ENCODE data around the gene CC2D1B.
"Not testable (repeated sequence)": the region's sequence is repeated elsewhere in the genome, so short reads cannot be mapped to it uniquely, and the experiment has no call there.

CC2D1B gene

GRCh38 chr1:52386458-52386857 is 20.5 kb upstream of the CC2D1B start:
- no peaks in the 10 kb centered on the region for H3K9me3 ChIP-seq (ENCODE audit: control insufficient read depth, low read length)
- no peaks in the 10 kb centered on the region for H3K27me3 ChIP-seq (replicated peaks; ENCODE audit: control insufficient read depth, insufficient read depth, low read length)
- no peaks in the 10 kb centered on the region for H3K36me3 ChIP-seq (ENCODE audit: control insufficient read depth, insufficient read depth, low read length, severe bottlenecking)
- H3K4me3 ChIP-seq (ENCODE audit: low read length), result no peak overlapping the region
- no peak for DNase-seq (ENCODE audit: low read depth)
- H3K4me1 ChIP-seq (ENCODE audit: control insufficient read depth, insufficient read depth, low read length), result no peaks in the 10 kb centered on the region
- no peak overlapping the region for H3K9ac ChIP-seq (ENCODE audit: low read length)

GRCh38 chr1:52385376-52385775 is 19.4 kb upstream of the CC2D1B start:
- Histone ChIP-seq H3K9me3 (ENCODE audit: control insufficient read depth, low read length) (no peaks in the 10 kb centered on the region), H3K9ac (ENCODE audit: low read length) (no peak overlapping the region), H3K4me3 (ENCODE audit: low read length) (no peak overlapping the region), H3K27me3 (replicated peaks; ENCODE audit: control insufficient read depth, insufficient read depth, low read length) (no peaks in the 10 kb centered on the region), H3K4me1 (ENCODE audit: control insufficient read depth, insufficient read depth, low read length) (no peaks in the 10 kb centered on the region), H3K36me3 (ENCODE audit: control insufficient read depth, insufficient read depth, low read length, severe bottlenecking) (no peaks in the 10 kb centered on the region)
- DNase-seq (ENCODE audit: low read depth), result no peak

GRCh38 chr1:52369851-52370250 is 3.8 kb upstream of the CC2D1B start:
- not testable (repeated sequence) for H3K4me1 ChIP-seq (ENCODE audit: control insufficient read depth, insufficient read depth, low read length); DNase-seq (ENCODE audit: low read depth); H3K4me3 ChIP-seq (ENCODE audit: low read length); H3K27me3 ChIP-seq (replicated peaks; ENCODE audit: control insufficient read depth, insufficient read depth, low read length); H3K36me3 ChIP-seq (ENCODE audit: control insufficient read depth, insufficient read depth, low read length, severe bottlenecking); H3K9me3 ChIP-seq (ENCODE audit: control insufficient read depth, low read length); H3K9ac ChIP-seq (ENCODE audit: low read length)

GRCh38 chr1:52368383-52369172 is 2.6 kb upstream of the CC2D1B start:
- no peaks in the 10 kb centered on the region for H3K27me3 ChIP-seq (replicated peaks; ENCODE audit: control insufficient read depth, insufficient read depth, low read length)
- no peaks in the 10 kb centered on the region for H3K9me3 ChIP-seq (ENCODE audit: control insufficient read depth, low read length)
- H3K36me3 ChIP-seq (ENCODE audit: control insufficient read depth, insufficient read depth, low read length, severe bottlenecking), result peaks cover 4% of the 10 kb centered on the region
- peak overlapping the region; percentile 63 for H3K9ac ChIP-seq (ENCODE audit: low read length)
- H3K4me1 ChIP-seq (ENCODE audit: control insufficient read depth, insufficient read depth, low read length), result peaks cover 8% of the 10 kb centered on the region
- peak overlapping the region; percentile 72 for H3K4me3 ChIP-seq (ENCODE audit: low read length)
- DNase-seq (ENCODE audit: low read depth), result peak; percentile 59

- H3K4me3 ChIP-seq (ENCODE audit: low read length), result no peak overlapping the region
- no peaks in the 10 kb centered on the region for H3K9me3 ChIP-seq (ENCODE audit: control insufficient read depth, low read length)
- H3K9ac ChIP-seq (ENCODE audit: low read length), result no peak overlapping the region
- peaks cover 8% of the 10 kb centered on the region for H3K4me1 ChIP-seq (ENCODE audit: control insufficient read depth, insufficient read depth, low read length)
- H3K36me3 ChIP-seq (ENCODE audit: control insufficient read depth, insufficient read depth, low read length, severe bottlenecking), result peaks cover 10% of the 10 kb centered on the region
- no peaks in the 10 kb centered on the region for H3K27me3 ChIP-seq (replicated peaks; ENCODE audit: control insufficient read depth, insufficient read depth, low read length)
- DNase-seq (ENCODE audit: low read depth), result no peak
Measured at GRCh38 chr1:52367272-52367671, 1.3 kb upstream of the CC2D1B start.

GRCh38 chr1:52366517-52366827 is 467 bp upstream of the CC2D1B start:
- Histone ChIP-seq H3K27me3 (replicated peaks; ENCODE audit: control insufficient read depth, insufficient read depth, low read length) (no peaks in the 10 kb centered on the region), H3K9me3 (ENCODE audit: control insufficient read depth, low read length) (no peaks in the 10 kb centered on the region), H3K4me3 (ENCODE audit: low read length) (peak overlapping the region; percentile 94), H3K36me3 (ENCODE audit: control insufficient read depth, insufficient read depth, low read length, severe bottlenecking) (peaks cover 18% of the 10 kb centered on the region), H3K4me1 (ENCODE audit: control insufficient read depth, insufficient read depth, low read length) (peaks cover 8% of the 10 kb centered on the region), H3K9ac (ENCODE audit: low read length) (no peak overlapping the region)
- DNase-seq (ENCODE audit: low read depth), result no peak

GRCh38 chr1:52365071-52365745 is 797 bp downstream of the CC2D1B start:
- H3K9me3 ChIP-seq (ENCODE audit: control insufficient read depth, low read length), result no peaks in the 10 kb centered on the region
- H3K4me1 ChIP-seq (ENCODE audit: control insufficient read depth, insufficient read depth, low read length), result peaks cover 8% of the 10 kb centered on the region
- peak; percentile 86 for DNase-seq (ENCODE audit: low read depth)
- no peaks in the 10 kb centered on the region for H3K27me3 ChIP-seq (replicated peaks; ENCODE audit: control insufficient read depth, insufficient read depth, low read length)
- peaks cover 31% of the 10 kb centered on the region for H3K36me3 ChIP-seq (ENCODE audit: control insufficient read depth, insufficient read depth, low read length, severe bottlenecking)
- H3K9ac ChIP-seq (ENCODE audit: low read length), result peak overlapping the region; percentile 96
- peak overlapping the region; percentile 94 for H3K4me3 ChIP-seq (ENCODE audit: low read length)

GRCh38 chr1:52364235-52364839 is 1.7 kb downstream of the CC2D1B start:
- Histone ChIP-seq H3K36me3 (ENCODE audit: control insufficient read depth, insufficient read depth, low read length, severe bottlenecking) (peaks cover 39% of the 10 kb centered on the region), H3K9me3 (ENCODE audit: control insufficient read depth, low read length) (no peaks in the 10 kb centered on the region), H3K9ac (ENCODE audit: low read length) (peak overlapping the region; percentile 96), H3K4me3 (ENCODE audit: low read length) (peak overlapping the region; percentile 94), H3K27me3 (replicated peaks; ENCODE audit: control insufficient read depth, insufficient read depth, low read length) (no peaks in the 10 kb centered on the region), H3K4me1 (ENCODE audit: control insufficient read depth, insufficient read depth, low read length) (peaks cover 8% of the 10 kb centered on the region)
- DNase-seq (ENCODE audit: low read depth), result no peak

GRCh38 chr1:52360595-52360968 is 5.4 kb downstream of the CC2D1B start:
- no peak overlapping the region for H3K4me3 ChIP-seq (ENCODE audit: low read length)
- H3K4me1 ChIP-seq (ENCODE audit: control insufficient read depth, insufficient read depth, low read length), result peaks cover 8% of the 10 kb centered on the region
- DNase-seq (ENCODE audit: low read depth), result no peak
- peaks cover 77% of the 10 kb centered on the region for H3K36me3 ChIP-seq (ENCODE audit: control insufficient read depth, insufficient read depth, low read length, severe bottlenecking)
- H3K9ac ChIP-seq (ENCODE audit: low read length), result no peak overlapping the region
- no peaks in the 10 kb centered on the region for H3K27me3 ChIP-seq (replicated peaks; ENCODE audit: control insufficient read depth, insufficient read depth, low read length)
- no peaks in the 10 kb centered on the region for H3K9me3 ChIP-seq (ENCODE audit: control insufficient read depth, low read length)

- Histone ChIP-seq H3K9ac (ENCODE audit: low read length) (no peak overlapping the region), H3K4me3 (ENCODE audit: low read length) (no peak overlapping the region), H3K36me3 (ENCODE audit: control insufficient read depth, insufficient read depth, low read length, severe bottlenecking) (peaks cover 83% of the 10 kb centered on the region), H3K4me1 (ENCODE audit: control insufficient read depth, insufficient read depth, low read length) (peaks cover 6% of the 10 kb centered on the region), H3K27me3 (replicated peaks; ENCODE audit: control insufficient read depth, insufficient read depth, low read length) (no peaks in the 10 kb centered on the region), H3K9me3 (ENCODE audit: control insufficient read depth, low read length) (no peaks in the 10 kb centered on the region)
- no peak for DNase-seq (ENCODE audit: low read depth)
Measured at GRCh38 chr1:52359676-52360594, 6.1 kb downstream of the CC2D1B start.
